ENCODE results near the gene MAB21L1. TPM values are rescaled to one million over a fixed set of nuclear protein-coding genes. Genes with fewer than 3 reads are reported as not detected.

MAB21L1 gene
- total RNA-seq, 1 experiment from 2014 or later, result not detected

- Histone ChIP-seq H2BK120ac (ENCODE audit: low read depth, low read length, poor library complexity, severe bottlenecking) (no peak overlapping the region), H3K18ac (ENCODE audit: insufficient read length, low read depth, low read length) (no peak overlapping the region), H4K5ac (ENCODE audit: insufficient read length, low read depth, low read length) (no peak overlapping the region), H3K9me3 (ENCODE audit: control insufficient read depth, low read depth, low read length) (no peaks in the 10 kb centered on the region), H3K4me2 (ENCODE audit: insufficient read depth, insufficient read length, low read length) (no peak overlapping the region), H3K56ac (ENCODE audit: insufficient read length, low read depth, low read length) (no peak overlapping the region), H3K23ac (ENCODE audit: insufficient read length, low read depth, low read length) (no peak overlapping the region), H3T11ph (ENCODE audit: low read length) (no peak overlapping the region), H2BK20ac (ENCODE audit: low read depth, low read length, poor library complexity, severe bottlenecking) (no peak overlapping the region), H3K79me1 (ENCODE audit: insufficient read depth, low read depth, low read length, poor library complexity, severe bottlenecking) (no peaks in the 10 kb centered on the region), H4K8ac (replicated peaks; ENCODE audit: insufficient read length, low read depth, low read length) (no peak overlapping the region), H2BK15ac (ENCODE audit: low read depth, low read length) (no peak overlapping the region), H3K4me1 (ENCODE audit: insufficient read depth, low read length) (peaks cover 7% of the 10 kb centered on the region), H4K20me1 (ENCODE audit: control insufficient read depth, insufficient read depth, insufficient read length) (no peaks in the 10 kb centered on the region), H3K27ac (ENCODE audit: insufficient read length, low read depth, low read length) (no peak overlapping the region), H3K14ac (ENCODE audit: insufficient read depth, low read length) (no peak overlapping the region), H3K27me3 (ENCODE audit: insufficient read depth, low read length) (no peaks in the 10 kb centered on the region), H2AK5ac (ENCODE audit: insufficient read length, low read length) (no peak overlapping the region), H3K9ac (ENCODE audit: extremely low read depth, insufficient read length, low read length) (no peak overlapping the region), H2BK5ac (ENCODE audit: insufficient read length, low read length) (no peak overlapping the region), H3K23me2 (ENCODE audit: insufficient read length, low read depth, low read length, poor library complexity, severe bottlenecking) (no peaks in the 10 kb centered on the region), H2BK12ac (ENCODE audit: insufficient read length, low read depth, low read length) (no peak overlapping the region), H2AFZ (ENCODE audit: low read length) (no peak overlapping the region), H4K91ac (ENCODE audit: insufficient read length, low read depth, low read length) (no peak overlapping the region), H3K4ac (ENCODE audit: low read depth, low read length) (no peak overlapping the region), H3K79me2 (ENCODE audit: insufficient read depth, low read length) (no peaks in the 10 kb centered on the region)
- Mint-ChIP-seq H3K27ac (no peak overlapping the region), H3K36me3 (ENCODE audit: insufficient read depth in 1 of 3, low read depth in 3 of 3) (no peaks in the 10 kb centered on the region), H3K27me3 (ENCODE audit: low read depth) (no peaks in the 10 kb centered on the region), H3K9me3 (no peaks in the 10 kb centered on the region), H3K4me1 (peaks cover 14% of the 10 kb centered on the region in 2 experiments), H3K4me3 (no peak overlapping the region)
- DNase-seq, result no peak
- no peak for TF ChIP-seq CTCF (conservative IDR thresholded peaks at IDR 0.05)
- WGBS (ENCODE audit: extremely low coverage, insufficient read length, low lambda C conversion rate), result no CpG with 5 or more reads among the region's 7 CpGs
These were observed 37.6 kb upstream of the MAB21L1 start for GRCh38 chr13:35514061-35514477.

Data from H9 (cell line).